GM23248 (cell line): ENCODE data around the gene FRAS1. TPM values are rescaled to one million over a fixed set of nuclear protein-coding genes. Genes with fewer than 3 reads are reported as not detected.

Experiments
- DNase-seq: peaks from one replicate; pipeline ENCODE4 v3.0.0-alpha.2; 2015
- H2AFZ ChIP-seq: fragments of 200-600 bp; sonication (generic); 2 replicates; pipeline ENCODE4 v1.6.1; 2016; ENCODE audit warnings: antibody characterized with exemption
- H3F3A ChIP-seq: fragments of 200-600 bp; sonication (generic); 2 replicates; pipeline ENCODE4 v1.6.1; 2016; ENCODE audit warnings: mild to moderate bottlenecking, antibody characterized with exemption, mixed run types; ENCODE audit not compliant: insufficient read depth
- H3K27ac ChIP-seq: fragments of 200-600 bp; sonication (generic); 2 replicates; pipeline ENCODE4 v1.5.1; 2016; ENCODE audit warnings: mild to moderate bottlenecking
- H3K27me3 ChIP-seq: fragments of 200-600 bp; sonication (generic); replicated peaks from 2 replicates; pipeline ENCODE4 v1.6.1; 2016; ENCODE audit warnings: mild to moderate bottlenecking; ENCODE audit not compliant: insufficient read depth
- H3K36me3 ChIP-seq: fragments of 200-600 bp; sonication (generic); 2 replicates; pipeline ENCODE4 v1.6.1; 2016; ENCODE audit warnings: low read depth, mild to moderate bottlenecking
- H3K4me1 ChIP-seq: fragments of 200-600 bp; sonication (generic); 2 replicates; pipeline ENCODE4 v1.6.1; 2016; ENCODE audit warnings: mild to moderate bottlenecking; ENCODE audit not compliant: insufficient read depth
- H3K4me2 ChIP-seq: fragments of 200-600 bp; sonication (generic); one replicate; pipeline ENCODE4 v1.6.1; 2016; ENCODE audit warnings: mild to moderate bottlenecking; ENCODE audit not compliant: unreplicated experiment
- H3K4me3 ChIP-seq: fragments of 200-600 bp; sonication (generic); 2 replicates; pipeline ENCODE4 v1.5.1; 2016; ENCODE audit warnings: mild to moderate bottlenecking
- H3K79me2 ChIP-seq: fragments of 200-600 bp; sonication (generic); 2 replicates; pipeline ENCODE4 v1.6.1; 2016; ENCODE audit warnings: mild to moderate bottlenecking; ENCODE audit not compliant: insufficient read depth
- H3K9ac ChIP-seq: fragments of 200-600 bp; sonication (generic); 2 replicates; pipeline ENCODE4 v1.6.1; 2016; ENCODE audit warnings: mild to moderate bottlenecking
- H3K9me2 ChIP-seq: fragments of 200-600 bp; sonication (generic); 2 replicates; pipeline ENCODE4 v1.6.1; 2016; ENCODE audit warnings: mixed run types, mild to moderate bottlenecking, moderate library complexity; ENCODE audit not compliant: insufficient read depth
- H3K9me3 ChIP-seq: fragments of 200-600 bp; sonication (generic); one replicate; pipeline ENCODE4 v1.6.1; 2017; ENCODE audit warnings: low read depth
- H4K20me1 ChIP-seq: fragments of 200-600 bp; sonication (generic); 2 replicates; pipeline ENCODE4 v1.6.0; 2016; ENCODE audit not compliant: insufficient read depth
- EZH2 ChIP-seq: fragments of 200-600 bp; sonication (generic); IDR thresholded peaks from 2 replicates; pipeline ENCODE4 v1.6.1; 2018; ENCODE audit warnings: antibody characterized with exemption, mild to moderate bottlenecking; ENCODE audit not compliant: insufficient read depth, poor library complexity, severe bottlenecking
- EZH2phosphoT487 ChIP-seq: fragments of 200-600 bp; sonication (generic); IDR thresholded peaks from 2 replicates; pipeline ENCODE4 v1.6.1; 2018; ENCODE audit warnings: antibody characterized with exemption, moderate library complexity, mild to moderate bottlenecking, low read depth; ENCODE audit not compliant: insufficient read depth
- WGBS, 2 experiments: methylation state at CpG; one replicate each; pipeline ENCODE4 v1.1.6; 2015 to 2017; ENCODE audit warnings: low lambda C conversion rate in 2 of 2, low coverage in 1 of 2; ENCODE audit errors: missing lambda C conversion rate in 2 of 2; 5-methylcytosine and 5-hydroxymethylcytosine counted together
- in situ Hi-C: fragments of 300-500 bp; cut with MboI; formaldehyde crosslinking; loops from 2 replicates; pipeline ENCODE4 v1.15.0; 2020
- polyA plus RNA-seq: library from polyadenylated mRNA; unstranded; fragments of >200 nt; fragmentation: Nextera tagmentation; extraction: Ambion mirVana; gene quantifications from 2 replicates; pipeline ENCODE4 v1.2.1, GENCODE V29; 2016
- total RNA-seq: library from RNA; depleted of rRNA; stranded (reverse); fragments of >200 nt; shearing (Covaris generic); gene quantifications from 2 replicates; pipeline ENCODE4 v1.2.3, GENCODE V29; 2014

FRAS1 gene
- total and polyA plus RNA-seq, 2 experiments from 2014 or later: 6.5 to 19.8 TPM

DNA sequence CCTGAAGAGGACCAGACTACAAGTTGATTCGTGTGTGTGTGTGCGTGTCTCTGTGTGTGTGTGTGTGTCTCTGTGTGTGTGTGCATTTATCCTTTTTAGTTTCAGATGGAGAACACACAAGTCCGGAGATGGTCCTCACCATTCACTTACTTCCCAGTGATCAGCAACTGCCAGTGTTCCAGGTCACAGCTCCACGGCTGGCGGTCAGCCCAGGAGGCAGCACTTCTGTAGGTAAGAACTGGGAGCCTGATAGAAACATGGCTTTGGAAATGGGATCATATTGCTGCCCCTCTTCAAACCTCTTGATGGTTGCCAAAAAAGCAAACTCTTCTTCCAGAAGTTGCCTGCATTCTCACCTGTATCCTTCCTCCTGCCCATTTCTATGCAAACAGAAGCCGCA is 371.9 kb downstream of the FRAS1 start:
- H3K36me3 ChIP-seq: no peaks in the 10 kb centered on the region
- H3K79me2 ChIP-seq: no peaks in the 10 kb centered on the region
- H3F3A ChIP-seq: peaks cover 21% of the 10 kb centered on the region
- no peaks in the 10 kb centered on the region for H4K20me1 ChIP-seq
- no peak overlapping the region for H3K9ac ChIP-seq
- H3K4me1 ChIP-seq: peaks cover 19% of the 10 kb centered on the region
- no peak overlapping the region for H2AFZ ChIP-seq
- 93 to 98% methylated on average over 6 of the region's 6 CpGs for WGBS, 2 experiments
- TF ChIP-seq EZH2phosphoT487 (no peak), EZH2 (no peak)
- no peaks in the 10 kb centered on the region for H3K9me2 ChIP-seq
- H3K4me3 ChIP-seq: no peak overlapping the region
- H3K9me3 ChIP-seq: no peaks in the 10 kb centered on the region
- no peaks in the 10 kb centered on the region for H3K27me3 ChIP-seq
- H3K27ac ChIP-seq: no peak overlapping the region
- in situ Hi-C loops: no loop called here
- DNase-seq: no peak
- H3K4me2 ChIP-seq: no peak overlapping the region

DNA sequence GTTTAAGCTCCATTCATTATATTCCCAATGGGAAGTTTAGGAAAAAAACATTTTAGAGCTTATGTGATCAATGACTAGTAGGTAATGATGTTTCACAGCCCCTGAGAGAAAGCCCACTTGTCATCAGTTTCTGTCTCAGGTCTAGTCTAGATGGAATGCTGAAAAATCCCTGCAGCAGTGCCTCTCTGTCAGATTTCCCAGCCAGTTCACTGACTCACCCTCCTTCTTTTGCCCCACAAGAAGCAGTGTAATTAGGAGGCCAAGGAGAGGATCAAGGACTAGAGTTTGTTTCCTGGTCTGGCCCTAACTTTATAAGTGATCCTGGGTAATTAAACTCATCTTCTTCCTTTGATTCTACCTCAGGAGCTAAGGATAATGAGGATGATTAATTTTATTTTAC is 375.8 kb downstream of the FRAS1 start:
- no peak overlapping the region for H2AFZ ChIP-seq
- H3K27ac ChIP-seq: peak overlapping the region; percentile 44
- no peak overlapping the region for H3K9ac ChIP-seq
- H3K9me3 ChIP-seq: no peaks in the 10 kb centered on the region
- H3K9me2 ChIP-seq: no peaks in the 10 kb centered on the region
- peaks cover 27% of the 10 kb centered on the region for H3F3A ChIP-seq
- in situ Hi-C loops: no loop called here
- H3K27me3 ChIP-seq: no peaks in the 10 kb centered on the region
- no peaks in the 10 kb centered on the region for H4K20me1 ChIP-seq
- H3K4me2 ChIP-seq: peak overlapping the region; percentile 5
- TF ChIP-seq EZH2 (no peak), EZH2phosphoT487 (no peak)
- no peaks in the 10 kb centered on the region for H3K79me2 ChIP-seq
- no peak overlapping the region for H3K4me3 ChIP-seq
- H3K4me1 ChIP-seq: peaks cover 28% of the 10 kb centered on the region
- peak; percentile 80 for DNase-seq
- H3K36me3 ChIP-seq: no peaks in the 10 kb centered on the region

DNA sequence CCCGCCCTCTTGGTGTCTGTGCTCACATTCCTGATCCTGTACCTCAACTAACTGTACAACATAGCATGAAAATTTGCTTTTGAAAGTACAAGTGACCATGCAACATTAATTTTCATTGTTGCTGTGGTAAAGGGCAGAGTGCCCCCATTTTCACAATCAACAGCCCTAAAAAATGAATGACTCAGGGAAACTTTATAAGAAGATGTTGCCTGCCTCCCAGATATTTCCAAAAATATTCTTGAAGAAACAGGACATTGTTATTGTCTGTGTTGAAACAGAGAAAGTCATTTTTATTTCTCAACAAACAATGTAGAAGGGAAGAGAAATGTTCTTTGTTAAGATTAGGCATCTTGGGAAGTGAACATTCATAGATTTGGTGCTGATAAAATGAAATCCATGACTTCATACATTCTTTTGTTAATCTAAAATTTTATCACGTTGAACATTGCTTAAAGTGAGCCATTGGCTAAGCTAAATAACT is 380.5 kb downstream of the FRAS1 start:
- no peak overlapping the region for H3K9ac ChIP-seq
- no peak for TF ChIP-seq EZH2
- TF ChIP-seq EZH2phosphoT487: no peak
- H3K4me3 ChIP-seq: 0 out of 2 replicates have a peak overlapping the region, but pooled peaks have one; percentile 3
- peaks cover 28% of the 10 kb centered on the region for H3F3A ChIP-seq
- H3K9me3 ChIP-seq: no peaks in the 10 kb centered on the region
- H3K9me2 ChIP-seq: no peaks in the 10 kb centered on the region
- no peaks in the 10 kb centered on the region for H4K20me1 ChIP-seq
- H3K36me3 ChIP-seq: no peaks in the 10 kb centered on the region
- H3K4me2 ChIP-seq: peak overlapping the region; percentile 30
- no peaks in the 10 kb centered on the region for H3K79me2 ChIP-seq
- no peaks in the 10 kb centered on the region for H3K27me3 ChIP-seq
- peak overlapping the region; percentile 40 for H2AFZ ChIP-seq
- WGBS, 2 experiments: 43 to 47% methylated on average over 2 of the region's 2 CpGs
- DNase-seq: peak; percentile 62
- in situ Hi-C loops: no loop called here
- peak overlapping the region; percentile 50 for H3K27ac ChIP-seq
- peaks cover 41% of the 10 kb centered on the region for H3K4me1 ChIP-seq

DNA sequence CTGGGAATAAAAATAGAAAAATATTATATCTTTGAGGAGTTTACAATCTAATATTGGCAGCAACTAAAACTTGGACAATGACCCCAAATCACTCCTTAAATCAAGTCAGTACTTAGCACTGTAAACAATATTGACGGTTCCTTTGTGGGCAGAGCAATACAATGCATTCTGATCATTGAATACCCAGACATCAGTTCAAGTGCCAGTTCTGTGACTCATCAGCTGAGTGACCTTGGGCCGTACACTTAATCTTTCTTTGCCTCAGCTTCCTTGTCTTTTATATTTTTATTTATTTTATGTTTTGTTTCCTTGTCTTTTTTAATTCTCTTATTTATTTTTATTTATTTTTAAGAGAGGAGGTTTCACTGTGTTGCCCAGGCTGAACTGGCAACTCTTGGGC is 382.2 kb downstream of the FRAS1 start:
- H3K4me2 ChIP-seq: no peak overlapping the region
- no peaks in the 10 kb centered on the region for H3K36me3 ChIP-seq
- in situ Hi-C loops: no loop called here
- H3K4me3 ChIP-seq: no peak overlapping the region
- H3K27me3 ChIP-seq: no peaks in the 10 kb centered on the region
- H3K27ac ChIP-seq: no peak overlapping the region
- no peaks in the 10 kb centered on the region for H3K79me2 ChIP-seq
- peaks cover 12% of the 10 kb centered on the region for H3F3A ChIP-seq
- H2AFZ ChIP-seq: no peak overlapping the region
- peak; percentile 32 for DNase-seq
- no peak for TF ChIP-seq EZH2
- TF ChIP-seq EZH2phosphoT487: no peak
- H3K9me3 ChIP-seq: no peaks in the 10 kb centered on the region
- peaks cover 27% of the 10 kb centered on the region for H3K4me1 ChIP-seq
- no peaks in the 10 kb centered on the region for H4K20me1 ChIP-seq
- WGBS, 2 experiments: 49 to 56% methylated on average over 2 of the region's 2 CpGs
- no peak overlapping the region for H3K9ac ChIP-seq
- H3K9me2 ChIP-seq: no peaks in the 10 kb centered on the region

DNA sequence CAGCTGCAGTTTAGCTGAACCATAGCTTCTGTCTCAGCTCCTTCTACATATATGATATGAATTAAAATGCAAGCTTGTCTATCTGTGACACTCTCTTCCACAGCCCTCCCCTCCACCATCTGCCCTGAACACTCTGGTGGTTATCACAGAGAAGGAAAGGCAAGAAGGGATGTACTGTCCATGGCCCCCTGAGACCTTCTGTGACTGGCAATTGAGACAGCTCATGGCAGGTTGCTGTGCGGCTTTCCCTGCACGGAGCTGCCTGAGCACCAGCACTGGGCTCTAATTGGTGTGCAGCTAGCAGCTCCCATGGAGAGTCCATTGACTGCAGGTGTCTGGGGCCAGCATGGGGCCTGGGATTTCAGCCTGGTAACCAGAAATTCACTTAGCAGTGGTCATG is 384.6 kb downstream of the FRAS1 start:
- WGBS, 2 experiments: 81 to 96% methylated on average over 2 of the region's 2 CpGs

More for the DNA sequence above, 384.6 kb downstream of the FRAS1 start:
- H3K36me3 ChIP-seq: no peaks in the 10 kb centered on the region
- H3K9me2 ChIP-seq: no peaks in the 10 kb centered on the region
- no peak overlapping the region for H3K27ac ChIP-seq
- no peak for DNase-seq
- H3K79me2 ChIP-seq: no peaks in the 10 kb centered on the region
- TF ChIP-seq EZH2 (no peak), EZH2phosphoT487 (no peak)
- H3K4me1 ChIP-seq: peaks cover 27% of the 10 kb centered on the region
- no peak overlapping the region for H3K4me3 ChIP-seq
- H3K4me2 ChIP-seq: no peak overlapping the region
- no peak overlapping the region for H3K9ac ChIP-seq
- no peaks in the 10 kb centered on the region for H3K27me3 ChIP-seq
- in situ Hi-C loops: no loop called here
- peaks cover 12% of the 10 kb centered on the region for H3F3A ChIP-seq
- no peaks in the 10 kb centered on the region for H4K20me1 ChIP-seq
- no peaks in the 10 kb centered on the region for H3K9me3 ChIP-seq
- H2AFZ ChIP-seq: no peak overlapping the region
